GM06990 (cell line): ENCODE measurements around the gene MBD1.
"Not testable (repeated sequence)": the region's sequence is repeated elsewhere in the genome, so short reads cannot be mapped to it uniquely, and the experiment has no call there.

Experiments
- DNase-seq: peaks from one replicate; pipeline ENCODE4 v3.0.0-alpha.2; 2011; ENCODE audit not compliant: insufficient read length; ENCODE audit errors: extremely low read depth
- H3K27me3 ChIP-seq: replicated peaks from 2 replicates; pipeline ENCODE4 v1.6.0; 2011; ENCODE audit warnings: low read length; ENCODE audit not compliant: control insufficient read depth, insufficient read depth
- H3K36me3 ChIP-seq: 2 replicates; pipeline ENCODE4 v1.5.1; 2011; ENCODE audit warnings: low read length; ENCODE audit not compliant: control insufficient read depth, insufficient read depth
- H3K4me3 ChIP-seq: replicated peaks from 2 replicates; pipeline ENCODE4 v1.5.1; 2011; ENCODE audit warnings: low read depth, mild to moderate bottlenecking, control low read depth, low read length
- CTCF ChIP-seq: IDR thresholded peaks from 2 replicates; pipeline ENCODE4 v1.5.1; 2011; ENCODE audit warnings: low read length, control low read depth, mild to moderate bottlenecking, inconsistent platforms; ENCODE audit not compliant: insufficient read depth, poor library complexity, severe bottlenecking

The MBD1 gene

GRCh38 chr18:50313873-50314460 lies 32.6 kb upstream of the MBD1 start:
- DNase-seq, result no peak
- Histone ChIP-seq H3K36me3 (no peaks in the 10 kb centered on the region), H3K27me3 (no peaks in the 10 kb centered on the region), H3K4me3 (no peak overlapping the region)
- TF ChIP-seq CTCF, result no peak

- no peaks in the 10 kb centered on the region for H3K36me3 ChIP-seq
- TF ChIP-seq CTCF, result no peak
- DNase-seq, result peak; percentile 75
Observed at GRCh38 chr18:50313031-50313607, 31.8 kb upstream of the MBD1 start.

GRCh38 chr18:50312296-50313030 lies 31.1 kb upstream of the MBD1 start:
- no peak overlapping the region for H3K4me3 ChIP-seq
- peak; percentile 68 for DNase-seq

More at GRCh38 chr18:50313031-50313607, 31.8 kb upstream of the MBD1 start:
- no peak overlapping the region for H3K4me3 ChIP-seq
- no peaks in the 10 kb centered on the region for H3K27me3 ChIP-seq

GRCh38 chr18:50311650-50312049 lies 30.3 kb upstream of the MBD1 start:
- DNase-seq, result no peak
- TF ChIP-seq CTCF, result no peak
- no peak overlapping the region for H3K4me3 ChIP-seq

More at GRCh38 chr18:50312296-50313030, 31.1 kb upstream of the MBD1 start:
- H3K27me3 ChIP-seq, result no peaks in the 10 kb centered on the region
- H3K36me3 ChIP-seq, result no peaks in the 10 kb centered on the region
- no peak for TF ChIP-seq CTCF

GRCh38 chr18:50310080-50310479 lies 28.8 kb upstream of the MBD1 start:
- no peak for DNase-seq
- Histone ChIP-seq H3K36me3 (no peaks in the 10 kb centered on the region), H3K27me3 (no peaks in the 10 kb centered on the region), H3K4me3 (no peak overlapping the region)
- no peak for TF ChIP-seq CTCF

More at GRCh38 chr18:50311650-50312049, 30.3 kb upstream of the MBD1 start:
- Histone ChIP-seq H3K36me3 (no peaks in the 10 kb centered on the region), H3K27me3 (no peaks in the 10 kb centered on the region)

- not testable (repeated sequence) for DNase-seq, H3K36me3 ChIP-seq, H3K27me3 ChIP-seq, H3K4me3 ChIP-seq
Observed at GRCh38 chr18:50308851-50309250, 27.5 kb upstream of the MBD1 start.
